Astrocyte (in vitro differentiated cells and primary cell): ENCODE results near the gene SLC22A13.

Source experiments
- EZH2 ChIP-seq: IDR thresholded peaks from 2 replicates; pipeline ENCODE4 v1.6.1; 2012; ENCODE audit warnings: mild to moderate bottlenecking, low read length, inconsistent platforms; ENCODE audit not compliant: insufficient read depth
- TF ChIP-seq, protein P1 (sequence below): IDR thresholded peaks from 2 replicates; pipeline ENCODE4 v1.5.1; 2011; ENCODE audit warnings: low read depth, mild to moderate bottlenecking, inconsistent platforms, low read length, moderate library complexity; ENCODE audit not compliant: insufficient read depth

DNA sequence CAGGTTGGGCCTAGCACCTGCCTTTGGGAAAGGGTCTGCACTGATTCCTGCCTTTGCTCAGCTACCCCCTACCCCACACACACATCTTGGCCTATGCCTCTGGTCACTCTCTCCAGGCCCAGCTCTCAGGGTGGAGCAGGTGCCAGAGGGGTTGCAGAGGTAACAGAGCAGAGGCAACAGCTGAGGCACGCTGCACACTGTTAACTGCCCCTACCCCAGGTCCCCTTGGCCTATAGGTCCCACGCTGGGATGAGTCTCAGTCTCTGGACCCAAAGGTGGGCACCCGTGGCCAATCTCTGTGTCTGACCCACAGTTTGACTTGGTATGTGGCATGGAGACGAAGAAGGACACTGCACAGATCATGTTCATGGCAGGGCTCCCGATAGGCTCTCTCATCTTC is 41.3 kb downstream of the SLC22A13 start:
- TF ChIP-seq, protein P1, sequence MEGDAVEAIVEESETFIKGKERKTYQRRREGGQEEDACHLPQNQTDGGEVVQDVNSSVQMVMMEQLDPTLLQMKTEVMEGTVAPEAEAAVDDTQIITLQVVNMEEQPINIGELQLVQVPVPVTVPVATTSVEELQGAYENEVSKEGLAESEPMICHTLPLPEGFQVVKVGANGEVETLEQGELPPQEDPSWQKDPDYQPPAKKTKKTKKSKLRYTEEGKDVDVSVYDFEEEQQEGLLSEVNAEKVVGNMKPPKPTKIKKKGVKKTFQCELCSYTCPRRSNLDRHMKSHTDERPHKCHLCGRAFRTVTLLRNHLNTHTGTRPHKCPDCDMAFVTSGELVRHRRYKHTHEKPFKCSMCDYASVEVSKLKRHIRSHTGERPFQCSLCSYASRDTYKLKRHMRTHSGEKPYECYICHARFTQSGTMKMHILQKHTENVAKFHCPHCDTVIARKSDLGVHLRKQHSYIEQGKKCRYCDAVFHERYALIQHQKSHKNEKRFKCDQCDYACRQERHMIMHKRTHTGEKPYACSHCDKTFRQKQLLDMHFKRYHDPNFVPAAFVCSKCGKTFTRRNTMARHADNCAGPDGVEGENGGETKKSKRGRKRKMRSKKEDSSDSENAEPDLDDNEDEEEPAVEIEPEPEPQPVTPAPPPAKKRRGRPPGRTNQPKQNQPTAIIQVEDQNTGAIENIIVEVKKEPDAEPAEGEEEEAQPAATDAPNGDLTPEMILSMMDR: no peak
- no peak for TF ChIP-seq EZH2
